ENCODE measurements around the gene CCDC15. TPM values are rescaled to one million over a fixed set of nuclear protein-coding genes. Genes with fewer than 3 reads are reported as not detected.

CCDC15 gene
- total RNA-seq, 6 experiments from 2014 or later, result 1.3 to 3.2 (median 2.5) TPM

DNA sequence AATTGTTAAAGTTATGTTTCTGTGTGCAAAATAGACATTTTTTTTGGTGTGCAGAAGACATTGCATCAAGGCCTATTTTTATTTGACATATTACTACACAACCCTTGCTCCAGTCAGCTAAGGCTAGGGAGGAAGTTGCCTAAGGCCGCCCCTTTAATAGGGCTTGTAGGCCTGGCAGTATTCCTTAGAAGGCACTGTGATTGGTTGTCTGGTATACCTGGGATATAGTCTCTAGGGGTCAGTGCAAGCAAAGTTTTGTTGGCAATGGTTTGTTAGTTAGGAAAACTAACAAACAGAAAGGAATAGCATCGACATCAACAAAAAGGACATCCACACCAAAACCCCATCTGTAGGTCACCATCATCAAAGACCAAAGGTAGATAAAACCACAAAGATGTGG, 16.9 kb downstream of the CCDC15 start:
- H3K27me3 Mint-ChIP-seq (ENCODE audit: insufficient read depth), result no peaks in the 10 kb centered on the region; the same call in 1 of the 2 replicates
- no peaks in the 10 kb centered on the region for H3K9me3 Mint-ChIP-seq
- DNase-seq, result peak; percentile 43

GRCh38 chr11:124971810-124972209, 17.8 kb downstream of the CCDC15 start:
- TF ChIP-seq CTCF (IDR thresholded peaks at IDR 0.05), result no peak
- Mint-ChIP-seq H3K27ac (no peak overlapping the region), H3K4me1 (ENCODE audit: low read depth) (no peaks in the 10 kb centered on the region), H3K27me3 (ENCODE audit: insufficient read depth) (no peaks in the 10 kb centered on the region; the same call in 1 of the 2 replicates), H3K4me3 (no peak overlapping the region), H3K9me3 (no peaks in the 10 kb centered on the region), H3K36me3 (ENCODE audit: low read depth) (no peaks in the 10 kb centered on the region)
- DNase-seq, result no peak

More for the DNA sequence above, 16.9 kb downstream of the CCDC15 start:
- Mint-ChIP-seq H3K27ac (no peak overlapping the region), H3K4me1 (ENCODE audit: low read depth) (no peaks in the 10 kb centered on the region), H3K4me3 (no peak overlapping the region), H3K36me3 (ENCODE audit: low read depth) (no peaks in the 10 kb centered on the region)
- TF ChIP-seq CTCF (IDR thresholded peaks at IDR 0.05), result peak; percentile 47

- Mint-ChIP-seq H3K27ac (no peak overlapping the region), H3K36me3 (ENCODE audit: low read depth) (peaks cover 36% of the 10 kb centered on the region), H3K4me1 (ENCODE audit: low read depth) (no peaks in the 10 kb centered on the region), H3K4me3 (no peak overlapping the region), H3K27me3 (ENCODE audit: insufficient read depth) (no peaks in the 10 kb centered on the region), H3K9me3 (peaks cover 12% of the 10 kb centered on the region; the same call in 1 of the 2 replicates)
- no peak for DNase-seq
- no peak for TF ChIP-seq CTCF (IDR thresholded peaks at IDR 0.05)
These were observed 22.5 kb downstream of the CCDC15 start for GRCh38 chr11:124976531-124976930.

- no peaks in the 10 kb centered on the region for H3K4me1 Mint-ChIP-seq (ENCODE audit: low read depth)
- H3K4me3 Mint-ChIP-seq, result no peak overlapping the region
- no peaks in the 10 kb centered on the region for H3K27me3 Mint-ChIP-seq (ENCODE audit: insufficient read depth)
- H3K9me3 Mint-ChIP-seq, result peaks cover 15% of the 10 kb centered on the region; the same call in 1 of the 2 replicates
- H3K27ac Mint-ChIP-seq, result no peak overlapping the region
- DNase-seq, result no peak
- TF ChIP-seq CTCF (IDR thresholded peaks at IDR 0.05), result no peak
- peaks cover 40% of the 10 kb centered on the region for H3K36me3 Mint-ChIP-seq (ENCODE audit: low read depth)
These were observed 23.0 kb downstream of the CCDC15 start for GRCh38 chr11:124977006-124977405.

GRCh38 chr11:124978316-124978715, 24.3 kb downstream of the CCDC15 start:
- Mint-ChIP-seq H3K4me1 (ENCODE audit: low read depth) (no peaks in the 10 kb centered on the region), H3K27me3 (ENCODE audit: insufficient read depth) (no peaks in the 10 kb centered on the region), H3K36me3 (ENCODE audit: low read depth) (peaks cover 41% of the 10 kb centered on the region), H3K4me3 (no peak overlapping the region), H3K27ac (no peak overlapping the region), H3K9me3 (peaks cover 18% of the 10 kb centered on the region; the same call in 1 of the 2 replicates)
- no peak for TF ChIP-seq CTCF (IDR thresholded peaks at IDR 0.05)
- no peak for DNase-seq

DNA sequence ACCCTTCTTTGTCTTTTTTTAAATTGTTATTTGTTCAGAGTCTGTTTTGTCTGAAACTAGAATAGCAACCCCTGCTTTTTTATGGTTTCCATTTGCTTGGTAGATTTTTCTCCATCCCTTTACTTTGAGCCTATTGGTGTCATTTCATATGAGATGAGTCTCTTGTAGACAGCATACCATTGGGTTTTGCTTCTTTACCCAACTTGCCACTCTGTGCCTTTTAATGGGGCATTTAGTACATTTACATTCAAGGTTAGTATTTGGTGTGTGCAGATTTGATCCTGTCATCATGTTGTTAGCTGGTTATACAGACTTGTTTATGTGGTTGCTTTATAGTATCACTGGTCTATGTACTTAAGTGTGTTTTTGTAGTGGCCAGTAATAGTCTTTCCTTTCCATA, 28.0 kb downstream of the CCDC15 start:
- Mint-ChIP-seq H3K36me3 (ENCODE audit: low read depth) (peaks cover 41% of the 10 kb centered on the region), H3K4me1 (ENCODE audit: low read depth) (no peaks in the 10 kb centered on the region), H3K4me3 (no peak overlapping the region), H3K27me3 (ENCODE audit: insufficient read depth) (no peaks in the 10 kb centered on the region), H3K9me3 (peaks cover 18% of the 10 kb centered on the region; the same call in 1 of the 2 replicates), H3K27ac (no peak overlapping the region)
- TF ChIP-seq CTCF (IDR thresholded peaks at IDR 0.05), result no peak
- no peak for DNase-seq

Measured in HFFc6 (cell line).